ENCODE measurements around the gene PML.
"Not testable (repeated sequence)": the region's sequence is repeated elsewhere in the genome, so short reads cannot be mapped to it uniquely, and the experiment has no call there.

PML gene

GRCh38 chr15:73965758-73966113 is 28.8 kb upstream of the PML start:
- no peak for DNase-seq (ENCODE audit: extremely low read depth, low read depth)
- no peak for TF ChIP-seq CTCF (IDR thresholded peaks at IDR 0.05; ENCODE audit: low read depth, low read length, missing control alignments)

GRCh38 chr15:73968461-73968860 is 26.1 kb upstream of the PML start:
- no peak for DNase-seq (ENCODE audit: extremely low read depth, low read depth)
- TF ChIP-seq CTCF (IDR thresholded peaks at IDR 0.05; ENCODE audit: low read depth, low read length, missing control alignments), result no peak
- no peak overlapping the region for H3K4me3 ChIP-seq (replicated peaks; ENCODE audit: low read depth, low read length)

More at GRCh38 chr15:73965758-73966113, 28.8 kb upstream of the PML start:
- no peak overlapping the region for H3K4me3 ChIP-seq (replicated peaks; ENCODE audit: low read depth, low read length)

GRCh38 chr15:73969151-73969759 is 25.3 kb upstream of the PML start:
- no peak for DNase-seq (ENCODE audit: extremely low read depth, low read depth)
- H3K4me3 ChIP-seq (replicated peaks; ENCODE audit: low read depth, low read length), result no peak overlapping the region
- no peak for TF ChIP-seq CTCF (IDR thresholded peaks at IDR 0.05; ENCODE audit: low read depth, low read length, missing control alignments)

GRCh38 chr15:73972984-73973682 is 21.4 kb upstream of the PML start:
- peak; percentile 65 for DNase-seq (ENCODE audit: extremely low read depth, low read depth)
- H3K4me3 ChIP-seq (replicated peaks; ENCODE audit: low read depth, low read length), result no peak overlapping the region
- peak; percentile 89 for TF ChIP-seq CTCF (IDR thresholded peaks at IDR 0.05; ENCODE audit: low read depth, low read length, missing control alignments)

GRCh38 chr15:73973683-73974200 is 20.8 kb upstream of the PML start:
- not testable (repeated sequence) for H3K4me3 ChIP-seq (replicated peaks; ENCODE audit: low read depth, low read length); DNase-seq (ENCODE audit: extremely low read depth, low read depth)

- not testable (repeated sequence) for H3K4me3 ChIP-seq (replicated peaks; ENCODE audit: low read depth, low read length); DNase-seq (ENCODE audit: extremely low read depth, low read depth)
These were observed 18.9 kb upstream of the PML start for GRCh38 chr15:73975440-73976125.

- no peak overlapping the region for H3K4me3 ChIP-seq (replicated peaks; ENCODE audit: low read depth, low read length)
- no peak for DNase-seq (ENCODE audit: extremely low read depth, low read depth)
- TF ChIP-seq CTCF (IDR thresholded peaks at IDR 0.05; ENCODE audit: low read depth, low read length, missing control alignments), result no peak
These were observed 15.6 kb upstream of the PML start for GRCh38 chr15:73978896-73979295.

All from HFF-Myc (cell line).